Stimulated activated CD4-positive, alpha-beta T cell treated with anti-CD3 and anti-CD28 coated beads, Interleukin-4, amount 100 ng/mL, for 48 hours (primary cell): Measurements from ENCODE around the gene C5orf58.
A peak's percentile ranks its signal among the peaks of the same experiment; 100 is the strongest.
"Not testable (repeated sequence)": the region's sequence is repeated elsewhere in the genome, so short reads cannot be mapped to it uniquely, and the experiment has no call there.

ENCODE experiments used
- DNase-seq, 2 donors: peaks; one replicate each; pipeline ENCODE4 v3.0.0-alpha.2; 2020; ENCODE audit warnings: low read depth in 2 of 2

The C5orf58 gene

DNA sequence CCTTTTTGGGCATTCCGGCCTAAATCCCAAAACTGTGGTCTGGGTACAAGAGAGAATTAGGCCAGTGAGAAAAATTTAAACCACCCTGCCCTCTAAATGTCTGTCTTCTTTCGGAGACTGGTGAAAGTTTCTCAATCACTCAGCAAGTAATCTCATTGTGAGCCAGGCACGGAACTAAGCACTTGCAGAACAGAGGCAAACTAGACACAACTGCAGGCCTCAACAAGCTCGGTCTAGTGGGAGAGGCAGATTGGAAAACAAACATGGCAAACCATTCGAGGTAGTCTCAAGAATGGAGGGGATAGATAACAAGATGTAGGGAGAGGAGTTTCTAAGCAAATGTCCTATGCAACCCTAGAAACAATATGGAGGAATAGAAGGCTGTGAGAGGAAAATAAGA is 8.9 kb upstream of the C5orf58 start:
- DNase-seq, result no peak

DNA sequence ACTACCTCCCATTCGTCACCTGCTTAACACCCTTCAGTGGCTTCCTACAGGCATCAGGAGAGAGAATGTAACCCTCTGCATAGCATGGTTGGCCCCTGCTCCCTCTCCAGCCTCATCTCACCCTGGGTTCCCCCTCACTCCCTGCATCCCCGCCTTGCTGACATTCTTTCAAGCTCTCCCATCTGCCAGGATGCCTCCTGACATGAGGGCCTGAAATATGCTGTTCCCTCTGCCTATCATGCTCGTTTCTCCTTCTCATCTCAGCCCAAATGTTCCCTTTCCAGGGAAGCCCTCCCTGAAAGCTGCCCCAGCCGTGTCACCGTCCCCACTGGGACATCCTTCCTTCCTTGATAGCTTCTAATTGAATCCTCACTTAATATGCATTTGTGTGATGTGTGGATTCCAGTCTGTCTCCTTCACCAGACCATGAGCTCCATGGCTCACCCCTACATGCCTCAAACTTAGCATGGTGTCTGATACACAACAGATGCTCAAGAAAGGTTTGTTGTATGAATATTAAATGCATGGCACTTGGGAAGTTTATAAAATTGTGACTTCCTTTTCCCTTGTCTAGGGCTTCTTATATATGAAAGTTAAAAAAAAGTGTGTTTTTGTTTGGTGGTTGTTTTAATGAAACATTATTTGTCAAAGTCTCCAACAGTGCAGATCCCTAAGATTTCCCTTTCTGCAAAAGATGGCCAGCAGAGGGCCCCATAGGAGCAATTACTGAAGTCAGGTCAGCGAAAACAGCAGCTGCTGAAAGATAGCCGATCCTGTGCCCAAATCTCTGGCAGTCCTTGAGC is 7.3 kb upstream of the C5orf58 start:
- DNase-seq, result peak; percentile 62 to 63

DNA sequence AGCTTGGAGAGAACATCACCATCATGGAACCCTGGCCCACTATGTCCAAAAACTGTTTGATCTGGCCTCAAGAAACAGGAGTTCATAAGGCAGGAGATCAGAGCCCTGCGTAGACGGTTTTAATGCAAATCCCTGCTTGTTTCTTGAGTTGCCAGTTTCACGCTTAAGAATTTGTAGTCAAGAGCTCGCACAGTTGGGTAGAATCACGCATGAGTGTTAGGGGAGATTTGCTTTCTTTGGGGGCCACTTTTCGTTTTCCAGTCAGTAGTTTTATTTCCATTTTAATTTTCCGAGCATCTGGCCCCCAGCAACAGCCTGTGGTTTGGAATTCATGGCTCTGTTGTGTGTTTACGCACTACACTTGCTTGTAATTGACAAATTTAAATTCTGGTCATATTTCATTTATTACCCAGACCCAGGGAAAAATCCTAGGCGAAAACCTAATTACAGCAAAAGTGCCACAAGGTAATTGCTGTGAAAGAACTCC is 6.6 kb upstream of the C5orf58 start:
- DNase-seq, result no peak

DNA sequence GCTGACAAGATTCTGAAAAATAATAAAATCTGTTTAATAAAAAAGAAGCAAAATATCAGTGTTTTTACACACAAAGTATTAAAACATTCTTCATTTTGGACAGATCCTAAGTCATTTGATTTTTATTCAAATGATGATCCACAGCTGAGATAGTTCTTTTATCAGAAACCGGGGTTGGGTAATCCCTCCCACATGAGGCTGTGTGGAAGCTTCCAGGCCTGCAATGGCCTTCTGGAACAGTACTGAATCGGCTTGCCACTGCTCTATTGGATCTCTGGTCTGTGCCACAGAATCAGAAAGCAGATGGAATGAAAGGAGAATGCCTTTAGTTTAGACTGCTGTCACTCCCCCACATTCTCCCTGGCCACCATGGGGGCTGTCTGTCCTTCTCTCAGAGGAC is 6.1 kb upstream of the C5orf58 start:
- no peak for DNase-seq

DNA sequence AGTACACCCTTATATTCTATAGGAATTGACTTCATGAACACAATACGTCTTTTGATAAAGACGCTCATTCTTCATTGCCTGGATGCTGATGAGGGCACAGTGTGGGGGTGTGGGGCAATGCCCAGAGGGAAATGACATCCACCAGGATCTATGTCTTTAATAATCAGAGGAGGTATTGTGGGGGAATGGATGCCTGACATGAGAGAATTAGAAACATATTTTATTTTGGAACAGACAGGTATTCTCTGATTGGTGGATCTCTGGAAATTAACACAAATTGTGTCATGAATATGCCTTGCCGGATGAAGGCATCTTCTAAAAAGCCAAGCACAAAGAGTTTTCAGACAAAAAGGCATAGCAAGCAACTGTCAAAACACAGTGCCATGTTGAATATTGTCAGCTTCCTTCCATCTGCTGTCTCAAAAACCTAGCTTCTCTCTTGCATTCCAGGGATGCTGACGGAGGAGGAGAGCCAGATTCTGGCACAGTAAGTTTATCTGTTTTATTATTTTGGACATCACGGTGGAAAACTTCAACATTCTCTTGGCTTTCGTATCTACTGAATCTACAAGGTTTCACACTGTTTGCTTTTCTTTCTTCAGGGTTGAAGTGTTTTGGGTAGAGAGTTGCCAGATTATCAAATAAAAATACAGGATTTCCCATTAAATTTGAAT is 3.9 kb upstream of the C5orf58 start:
- no peak for DNase-seq

DNA sequence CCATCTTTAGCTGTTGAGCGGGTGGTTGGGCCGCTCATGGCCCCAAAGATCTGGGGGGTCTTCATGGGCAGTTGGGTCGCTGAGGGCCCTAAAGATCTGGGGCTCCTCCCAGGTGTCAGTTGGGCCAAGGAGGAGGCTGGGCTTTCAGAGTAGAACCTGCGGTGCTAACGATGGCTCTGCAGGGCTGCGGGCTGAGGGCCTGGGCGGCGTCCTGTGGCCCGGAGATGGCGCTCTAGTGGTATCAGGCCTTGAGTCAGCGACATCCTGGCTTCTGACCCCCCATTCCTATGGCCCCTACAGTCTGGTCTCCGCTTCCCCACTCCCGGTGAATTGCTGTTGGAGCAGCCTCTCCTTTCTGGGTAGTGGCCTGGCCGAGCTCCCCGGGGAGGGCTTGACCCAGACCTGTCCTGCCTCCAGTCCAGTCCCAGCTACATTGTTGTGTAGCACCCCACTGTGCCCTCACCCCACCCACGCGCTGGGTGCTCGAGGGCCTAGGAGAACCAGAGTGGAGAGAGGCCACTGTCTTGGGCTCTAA is 640 bp downstream of the C5orf58 start:
- no peak for DNase-seq

DNA sequence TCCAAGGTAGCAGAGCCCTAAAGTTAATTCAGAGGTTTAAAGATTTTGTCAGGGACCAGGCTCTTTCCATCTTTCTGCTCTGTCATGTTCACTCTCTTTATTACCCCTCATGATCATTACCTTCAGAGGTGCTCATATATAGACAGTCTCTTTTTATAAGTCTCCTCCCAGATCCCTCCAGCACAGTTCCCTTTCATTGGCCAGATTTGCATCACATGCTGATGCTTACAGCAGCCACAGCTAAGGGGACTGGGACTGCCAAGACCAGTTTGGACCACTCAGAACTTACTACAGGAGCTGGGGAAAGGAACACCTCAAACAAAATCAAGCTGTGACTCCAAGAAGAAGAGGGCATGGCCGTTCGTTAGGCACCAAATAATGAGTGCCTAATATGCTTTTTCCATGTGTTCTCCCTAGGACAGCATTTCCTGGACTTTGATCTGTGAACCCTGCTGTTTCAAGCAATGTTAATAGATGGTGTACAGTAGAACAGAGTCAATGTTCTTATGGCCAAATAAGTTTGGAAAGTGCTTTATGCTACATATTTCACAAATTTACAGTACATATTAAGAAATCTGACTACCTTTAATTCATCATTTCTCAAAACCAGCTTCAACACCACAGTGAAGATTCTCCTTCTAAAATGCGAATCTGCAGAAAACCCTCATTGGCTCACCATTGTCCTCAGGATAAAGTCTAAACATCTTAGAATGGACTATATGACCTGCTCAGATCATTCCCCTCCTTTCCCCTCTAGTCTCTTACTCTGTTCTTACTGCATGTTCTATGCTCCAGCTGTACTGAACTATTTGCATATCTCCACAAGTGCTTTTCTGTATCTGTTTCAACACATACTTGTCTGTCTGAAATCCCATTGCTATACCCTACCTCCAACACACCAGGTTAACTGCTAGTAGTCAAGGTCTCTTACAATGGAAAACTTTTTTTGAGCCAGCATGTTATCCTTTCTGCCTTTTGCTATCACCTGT is 3.4 kb downstream of the C5orf58 start:
- DNase-seq, result no peak

DNA sequence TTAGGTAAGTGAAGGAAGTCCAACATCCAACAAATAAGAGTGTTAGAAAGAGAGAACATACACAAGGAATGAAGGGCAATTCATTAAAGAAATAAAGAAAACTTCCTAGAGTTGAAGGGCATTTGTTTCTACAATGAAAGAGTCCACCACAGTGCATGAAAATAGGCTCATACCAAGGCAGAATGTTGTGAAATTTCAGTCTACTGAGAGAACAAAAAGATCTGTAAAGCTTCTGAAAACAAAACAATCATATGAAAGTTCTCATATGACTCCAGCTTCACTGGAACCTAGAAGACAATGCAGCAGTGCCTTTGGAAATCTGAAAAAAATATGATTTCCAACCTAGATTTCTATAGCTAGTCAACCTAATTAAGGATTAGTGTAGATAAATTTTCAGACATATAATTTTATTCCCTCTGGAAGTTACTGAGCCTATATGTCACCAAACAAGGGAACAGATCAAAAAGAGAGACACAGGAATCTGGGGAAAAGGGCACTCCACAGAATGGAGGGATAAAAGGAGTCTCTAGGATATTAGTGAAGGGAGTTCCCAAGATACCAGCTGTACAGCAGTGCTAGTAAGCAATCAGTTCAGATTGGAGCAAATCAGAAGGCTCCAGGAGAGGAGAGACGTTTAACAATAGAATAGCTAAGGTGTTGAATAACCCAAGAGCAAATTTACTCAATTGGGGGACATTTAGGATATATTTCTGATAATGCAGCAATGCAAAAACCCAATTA is 5.8 kb downstream of the C5orf58 start:
- no peak for DNase-seq

DNA sequence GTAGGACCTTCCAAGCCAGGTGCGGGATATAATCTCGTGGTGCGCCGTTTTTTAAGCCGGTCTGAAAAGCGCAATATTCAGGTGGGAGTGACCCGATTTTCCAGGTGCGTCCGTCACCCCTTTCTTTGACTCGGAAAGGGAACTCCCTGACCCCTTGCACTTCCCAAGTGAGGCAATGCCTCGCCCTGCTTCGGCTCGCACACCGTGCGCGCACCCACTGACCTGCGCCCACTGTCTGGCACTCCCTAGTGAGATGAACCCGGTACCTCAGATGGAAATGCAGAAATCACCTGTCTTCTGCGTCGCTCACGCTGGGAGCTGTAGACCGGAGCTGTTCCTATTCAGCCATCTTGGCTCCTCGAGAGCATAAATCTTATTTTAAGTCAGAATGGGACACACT is 12.7 kb downstream of the C5orf58 start:
- DNase-seq, result not testable (repeated sequence)

DNA sequence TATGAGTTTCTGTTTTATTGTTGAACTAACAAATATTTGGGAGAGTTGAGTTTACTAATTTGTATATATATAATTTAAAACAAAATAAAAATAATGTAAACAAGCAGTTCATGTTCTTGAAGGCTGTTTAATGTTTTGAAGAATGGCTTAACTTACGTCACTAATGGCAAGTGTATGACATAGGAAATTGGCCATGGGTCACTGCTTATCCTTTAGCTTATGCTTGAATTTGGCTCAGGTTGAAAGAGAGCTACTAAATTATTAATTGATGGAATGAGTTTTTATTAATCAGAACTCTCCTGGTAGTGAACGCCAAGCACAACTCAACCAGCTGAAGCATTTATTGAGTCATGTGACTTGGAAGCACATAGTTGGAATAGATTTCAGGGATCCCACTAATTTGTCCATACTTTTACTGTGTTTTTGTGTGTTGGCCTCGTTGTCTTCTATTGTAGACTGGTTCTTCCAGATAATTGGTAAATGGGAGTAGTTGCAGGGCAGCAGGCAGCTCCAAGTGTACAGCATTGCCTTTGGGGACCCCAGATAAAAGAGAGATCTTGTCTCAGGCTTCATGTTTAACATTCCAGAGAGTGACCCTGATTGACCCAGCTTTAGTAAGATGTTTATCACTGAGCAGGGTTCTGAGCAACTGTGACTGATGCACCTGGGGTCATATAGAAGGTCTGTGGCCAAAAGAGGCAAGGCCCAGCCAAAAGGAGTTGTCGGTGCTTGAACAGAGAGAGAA is 13.5 kb downstream of the C5orf58 start:
- no peak for DNase-seq

DNA sequence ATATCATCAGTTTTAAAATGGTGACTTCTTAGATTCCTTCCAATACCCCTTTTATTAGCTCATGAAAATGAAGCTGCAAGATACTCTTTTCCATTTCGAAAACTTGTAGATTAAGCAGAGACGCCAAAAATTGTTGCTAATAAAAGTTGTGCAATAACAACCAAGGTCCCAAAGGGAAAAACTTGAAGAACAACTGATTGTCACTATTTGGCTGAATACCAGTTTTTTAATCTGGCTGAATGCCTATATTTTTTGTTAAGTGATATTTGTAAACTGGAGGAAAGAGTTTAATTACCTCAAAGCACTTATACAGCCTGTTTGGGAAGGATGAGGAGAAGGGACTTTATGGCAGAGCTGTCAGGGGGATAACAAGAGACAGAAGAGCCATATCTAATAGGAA is 14.6 kb downstream of the C5orf58 start:
- DNase-seq, result no peak

DNA sequence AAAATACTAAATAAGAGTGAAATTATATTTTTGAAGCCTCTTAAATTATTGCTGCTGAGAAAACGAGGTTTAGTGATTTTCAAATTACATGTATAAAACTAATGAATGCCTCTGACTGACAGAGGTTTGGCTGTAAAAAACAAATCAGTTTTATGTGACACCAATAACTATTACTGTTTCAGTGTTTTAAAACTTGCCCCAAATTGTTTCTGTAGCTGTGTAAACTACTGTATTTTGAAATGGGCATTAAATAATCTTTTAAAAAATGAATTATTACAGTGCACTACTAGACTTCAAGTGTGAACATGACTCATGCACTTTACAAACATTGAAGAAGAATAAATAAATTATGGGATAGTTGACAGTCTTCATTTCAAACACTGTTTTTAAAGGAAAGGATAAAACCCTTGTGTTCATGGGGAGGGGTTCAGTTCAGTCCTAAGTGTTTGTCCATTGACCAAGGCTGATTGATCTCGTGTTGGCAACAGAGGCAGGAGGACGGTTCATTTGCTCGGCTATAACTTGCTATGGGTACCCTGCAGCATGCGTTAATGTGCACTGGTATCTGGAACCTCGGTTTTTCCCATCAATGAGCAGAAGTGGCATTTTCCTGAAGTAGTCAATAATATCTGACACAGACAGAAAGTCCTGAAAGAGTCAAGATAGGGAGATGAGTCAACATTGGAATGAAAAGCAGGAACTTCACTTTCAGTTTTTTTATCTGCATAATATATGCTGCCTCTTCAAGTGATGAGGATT is 15.6 kb downstream of the C5orf58 start:
- no peak for DNase-seq

DNA sequence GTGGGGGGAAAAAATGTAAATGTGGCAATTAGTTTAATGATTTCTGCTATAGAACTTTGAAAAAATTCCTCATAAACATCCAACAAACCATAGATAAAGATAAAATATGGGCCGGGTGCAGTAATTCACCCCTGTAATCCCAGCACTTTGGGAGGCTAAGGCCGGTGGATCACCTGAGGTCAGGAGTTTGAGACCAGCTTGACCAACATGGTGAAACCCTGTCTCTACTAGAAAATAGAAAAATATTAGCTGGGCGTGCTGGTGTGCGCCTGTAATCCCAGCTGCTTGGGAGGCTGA is 16.1 kb downstream of the C5orf58 start:
- DNase-seq, result not testable (repeated sequence)

DNA sequence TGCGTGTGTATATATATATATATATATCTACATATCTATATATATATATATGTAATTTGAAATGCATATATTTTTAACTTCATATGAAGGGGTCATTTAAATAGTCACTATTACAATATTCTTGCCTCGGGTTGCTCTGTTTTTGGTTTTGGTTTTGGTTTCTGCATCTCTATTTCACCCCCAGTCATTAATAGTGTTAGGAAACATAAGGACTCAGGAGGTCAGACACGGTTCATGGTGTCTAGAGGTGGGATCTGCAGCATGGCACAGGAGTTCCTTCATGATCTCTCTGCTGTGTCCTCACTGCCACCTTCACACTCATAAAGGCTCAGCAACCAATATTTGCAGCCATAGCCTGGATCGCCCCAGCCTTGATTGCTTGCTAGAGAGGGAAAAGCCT is 16.6 kb downstream of the C5orf58 start:
- no peak for DNase-seq

DNA sequence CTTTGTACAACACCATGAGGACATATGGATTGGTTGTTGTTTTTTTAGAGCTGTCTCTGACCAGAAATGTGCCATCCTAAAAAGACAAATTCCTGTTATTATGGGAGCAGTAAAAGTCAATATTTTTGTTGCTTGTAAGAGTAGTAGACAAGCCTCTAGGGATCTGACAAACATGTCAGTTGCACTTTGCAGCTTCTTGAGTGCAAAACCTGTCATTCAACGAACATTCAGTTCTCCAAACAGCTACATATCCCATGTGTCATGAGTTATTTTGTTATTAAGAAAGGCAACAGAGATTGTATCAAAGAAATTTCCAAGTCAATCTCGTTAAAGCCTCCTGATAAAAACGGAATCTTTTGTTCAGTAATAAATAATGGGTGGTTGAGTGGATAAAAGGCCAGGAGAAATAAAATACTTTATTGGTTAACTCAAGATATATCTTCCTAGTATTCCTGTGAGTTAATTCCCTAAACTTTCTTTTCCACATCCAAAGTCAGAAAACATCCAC is 18.1 kb downstream of the C5orf58 start:
- DNase-seq, result no peak

DNA sequence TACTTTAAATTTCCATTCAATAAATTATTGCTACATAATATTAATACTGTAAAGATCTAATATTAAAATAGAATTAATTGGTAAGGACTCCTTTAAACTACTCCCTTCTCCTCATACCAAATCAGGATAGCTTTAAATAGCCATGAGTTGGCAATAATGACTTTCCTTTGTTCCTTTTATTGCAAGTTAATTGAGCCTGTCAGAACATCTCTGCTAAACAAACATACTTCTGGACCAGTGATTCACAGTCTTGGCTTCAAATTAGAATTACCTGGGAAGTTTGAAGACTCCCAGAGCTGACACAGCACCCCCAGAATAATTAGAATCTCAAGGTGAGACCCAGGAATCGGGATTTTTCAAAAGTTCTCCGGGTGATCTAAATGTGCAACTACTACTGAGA is 18.7 kb downstream of the C5orf58 start:
- no peak for DNase-seq

DNA sequence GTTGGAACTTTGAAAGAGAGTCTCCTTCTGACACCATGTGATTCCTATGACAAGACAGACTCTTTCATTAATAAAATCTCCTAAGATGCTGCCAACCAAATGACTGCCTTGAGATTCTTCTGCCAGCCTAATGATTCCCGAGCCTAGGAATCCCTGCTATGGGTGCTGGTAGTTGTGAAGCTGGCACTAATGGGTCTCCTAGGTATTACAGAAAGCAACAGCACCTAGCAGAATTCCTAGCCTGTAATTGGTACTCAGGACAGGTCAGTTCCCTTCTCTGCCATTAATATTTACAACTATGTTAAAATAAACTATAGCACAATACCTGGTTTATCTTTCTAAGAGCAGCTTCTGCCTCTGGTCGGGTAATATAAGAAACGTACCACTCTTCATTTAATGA is 19.3 kb downstream of the C5orf58 start:
- DNase-seq, result no peak

DNA sequence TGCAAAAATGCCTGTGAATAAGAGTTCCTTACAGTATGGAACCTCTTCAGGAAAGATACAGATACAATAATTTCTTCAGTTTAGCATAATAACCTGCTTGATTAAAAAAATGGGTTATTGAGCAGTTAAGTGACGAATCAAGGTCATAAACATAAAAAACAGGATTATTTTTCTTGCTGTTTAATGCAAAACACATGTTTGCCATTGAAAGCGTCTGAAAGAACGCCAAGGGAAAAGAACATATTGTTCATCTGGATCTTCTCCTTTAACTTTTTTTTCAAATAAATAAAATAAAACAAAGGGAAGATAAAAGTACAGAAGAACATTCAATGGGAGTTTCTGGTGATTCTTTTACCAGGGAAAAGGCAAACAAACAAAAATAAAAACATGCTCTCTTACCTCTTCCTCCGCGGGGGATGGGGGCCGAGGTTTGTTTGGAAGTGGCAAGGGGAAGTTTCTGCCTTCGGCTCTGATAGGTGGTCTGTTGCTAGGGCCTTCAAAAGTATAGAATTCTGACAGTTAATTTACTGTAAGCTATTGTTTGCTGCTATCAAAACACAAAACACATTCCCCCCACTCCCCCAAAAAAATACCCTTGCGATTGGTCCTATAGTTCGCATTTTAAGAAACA is 20.1 kb downstream of the C5orf58 start:
- DNase-seq, result no peak

DNA sequence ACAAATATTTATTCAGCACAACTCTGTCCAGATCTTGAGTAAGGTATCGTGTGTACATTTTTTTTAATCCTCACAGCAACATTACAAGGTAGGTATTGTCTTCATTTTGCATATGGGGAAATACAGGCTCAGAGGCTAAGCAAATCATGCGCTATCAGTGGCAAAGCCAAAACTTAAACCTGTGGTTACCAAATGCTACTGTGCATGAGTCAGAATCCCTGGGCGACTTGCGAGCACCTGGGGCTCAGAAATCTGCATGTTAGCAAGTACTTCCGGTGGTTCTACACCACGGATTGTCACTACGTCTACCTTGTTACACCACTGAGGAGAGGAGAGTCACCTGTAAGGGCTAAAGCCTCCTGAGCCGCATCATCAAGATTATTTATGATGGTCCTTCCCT is 21.3 kb downstream of the C5orf58 start:
- no peak for DNase-seq
